Lung (tissue), 12 donors: Measurements from ENCODE around the gene NRIP1. TPM values are rescaled to one million over a fixed set of nuclear protein-coding genes. Genes with fewer than 3 reads are reported as not detected.

Experiments used
- ATAC-seq: fragments of 200-7000 bp; cut with Tn5 transposase; one replicate; pipeline ENCODE4 v1.9.1; 2020; ENCODE audit warnings: moderate number of reproducible peaks; ENCODE audit not compliant: insufficient read depth, low FRiP score
- DNase-seq, 3 donors: peaks; one replicate each; pipeline ENCODE4 v3.0.0-alpha.2; 2013 to 2017
- H3K27ac ChIP-seq, 2 donors: one replicate each; pipeline ENCODE4 v1.5.1; 2013; ENCODE audit warnings: mild to moderate bottlenecking in 2 of 2, moderate library complexity in 2 of 2, control low read depth in 1 of 2, inconsistent platforms in 1 of 2, low read depth in 1 of 2, low read length in 1 of 2
- H3K27me3 ChIP-seq, 3 donors: one replicate each; pipeline ENCODE4 v1.5.1; 2013; ENCODE audit warnings: low read length in 2 of 3; ENCODE audit not compliant: control insufficient read depth in 3 of 3, insufficient read depth in 3 of 3
- H3K36me3 ChIP-seq, 4 donors: one replicate each; pipeline ENCODE4 v1.5.1; 2013; ENCODE audit warnings: low read length in 4 of 4, mild to moderate bottlenecking in 1 of 4, moderate library complexity in 1 of 4; ENCODE audit not compliant: control insufficient read depth in 4 of 4, insufficient read depth in 4 of 4
- H3K4me1 ChIP-seq, 5 donors: one replicate each; pipeline ENCODE4 v1.5.1; 2013; ENCODE audit warnings: low read length in 5 of 5, mild to moderate bottlenecking in 2 of 5, moderate library complexity in 1 of 5; ENCODE audit not compliant: control insufficient read depth in 5 of 5, insufficient read depth in 5 of 5
- H3K4me3 ChIP-seq: one replicate; pipeline ENCODE4 v1.5.1; 2013; ENCODE audit warnings: mild to moderate bottlenecking, control low read depth, moderate library complexity
- H3K9ac ChIP-seq, 2 donors: one replicate each; pipeline ENCODE4 v1.5.1; 2013; ENCODE audit warnings: low read length in 2 of 2, control low read depth in 1 of 2; ENCODE audit not compliant: insufficient read depth in 1 of 2
- H3K9me3 ChIP-seq, 4 donors: one replicate each; pipeline ENCODE4 v1.5.1; 2013; ENCODE audit warnings: low read length in 3 of 4, mild to moderate bottlenecking in 1 of 4, moderate library complexity in 1 of 4; ENCODE audit not compliant: control insufficient read depth in 4 of 4, insufficient read depth in 3 of 4
- WGBS, 2 donors: extraction: QIAGEN DNeasy Blood & Tissue Kit; methylation state at CpG; one replicate each; pipeline ENCODE4 v1.1.7; 2013; 5-methylcytosine and 5-hydroxymethylcytosine counted together
- polyA plus RNA-seq, 2 donors: library from polyadenylated mRNA; stranded (reverse); fragments of 200-250 nt; gene quantifications; one replicate each; pipeline ENCODE4 v1.2.1, GENCODE V29; 2013
- total RNA-seq, 2 donors: library from RNA; depleted of rRNA in 1 of 2; stranded (reverse); fragments of >200 nt in 1 of 2; gene quantifications; one replicate each; pipeline ENCODE4 v1.2.1, GENCODE V29; 2014 to 2021
- TF ChIP-seq, protein P1 (sequence below): IDR thresholded peaks from 2 replicates; pipeline ENCODE4 v1.5.1; 2012; ENCODE audit warnings: mild to moderate bottlenecking; ENCODE audit errors: control extremely low read depth, extremely low read depth
- donor health status: control.
- donor health status: control.
- donor health status: Bipolar disorder and iron deficiency.
- donor health status: healthy.
- donor health status: DM: yes; HTN: yes; CAD: no.

Gene NRIP1
- total and polyA plus RNA-seq, 4 donors = 5.9 to 35.5 (median 18.3) TPM

- Histone ChIP-seq H3K9ac (no peak overlapping the region), H3K4me3 (no peak overlapping the region), H3K27ac (no peak overlapping the region), H3K9me3 (no peaks in the 10 kb centered on the region), H3K27me3 (no peaks in the 10 kb centered on the region), H3K4me1 (no peaks in the 10 kb centered on the region), H3K36me3 (no peaks in the 10 kb centered on the region)
- WGBS, 2 donors = 29 to 89% methylated on average over 2 of the region's 2 CpGs
- DNase-seq (peak in 1 of 3 donors; percentile 4), ATAC-seq (no peak)
- TF ChIP-seq, protein P1, sequence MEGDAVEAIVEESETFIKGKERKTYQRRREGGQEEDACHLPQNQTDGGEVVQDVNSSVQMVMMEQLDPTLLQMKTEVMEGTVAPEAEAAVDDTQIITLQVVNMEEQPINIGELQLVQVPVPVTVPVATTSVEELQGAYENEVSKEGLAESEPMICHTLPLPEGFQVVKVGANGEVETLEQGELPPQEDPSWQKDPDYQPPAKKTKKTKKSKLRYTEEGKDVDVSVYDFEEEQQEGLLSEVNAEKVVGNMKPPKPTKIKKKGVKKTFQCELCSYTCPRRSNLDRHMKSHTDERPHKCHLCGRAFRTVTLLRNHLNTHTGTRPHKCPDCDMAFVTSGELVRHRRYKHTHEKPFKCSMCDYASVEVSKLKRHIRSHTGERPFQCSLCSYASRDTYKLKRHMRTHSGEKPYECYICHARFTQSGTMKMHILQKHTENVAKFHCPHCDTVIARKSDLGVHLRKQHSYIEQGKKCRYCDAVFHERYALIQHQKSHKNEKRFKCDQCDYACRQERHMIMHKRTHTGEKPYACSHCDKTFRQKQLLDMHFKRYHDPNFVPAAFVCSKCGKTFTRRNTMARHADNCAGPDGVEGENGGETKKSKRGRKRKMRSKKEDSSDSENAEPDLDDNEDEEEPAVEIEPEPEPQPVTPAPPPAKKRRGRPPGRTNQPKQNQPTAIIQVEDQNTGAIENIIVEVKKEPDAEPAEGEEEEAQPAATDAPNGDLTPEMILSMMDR = no peak
Observed at GRCh38 chr21:15080526-15080925, 15.7 kb upstream of the NRIP1 start.

DNA sequence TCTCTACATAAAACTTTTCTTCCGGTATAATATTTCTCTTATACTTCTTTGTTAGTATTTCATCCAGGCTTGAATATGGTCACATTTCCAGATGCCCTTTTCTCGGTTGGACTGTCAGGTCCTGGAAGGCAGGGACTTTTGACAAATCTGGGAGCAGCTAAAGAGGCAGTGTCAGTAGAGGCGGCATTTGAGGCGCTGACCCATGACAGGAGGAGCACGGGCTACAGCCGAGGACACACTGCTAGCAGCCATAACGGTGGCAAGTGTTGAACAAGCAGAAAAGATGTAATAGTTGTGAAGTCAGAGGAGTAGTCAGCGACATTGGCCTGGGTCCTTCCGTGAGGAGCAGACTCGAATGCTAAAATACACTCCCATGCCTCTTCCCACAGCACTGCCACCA is 14.5 kb upstream of the NRIP1 start:
- TF ChIP-seq, protein P1 = no peak
- no peak for ATAC-seq
- no peaks in the 10 kb centered on the region for H3K4me1 ChIP-seq

DNA sequence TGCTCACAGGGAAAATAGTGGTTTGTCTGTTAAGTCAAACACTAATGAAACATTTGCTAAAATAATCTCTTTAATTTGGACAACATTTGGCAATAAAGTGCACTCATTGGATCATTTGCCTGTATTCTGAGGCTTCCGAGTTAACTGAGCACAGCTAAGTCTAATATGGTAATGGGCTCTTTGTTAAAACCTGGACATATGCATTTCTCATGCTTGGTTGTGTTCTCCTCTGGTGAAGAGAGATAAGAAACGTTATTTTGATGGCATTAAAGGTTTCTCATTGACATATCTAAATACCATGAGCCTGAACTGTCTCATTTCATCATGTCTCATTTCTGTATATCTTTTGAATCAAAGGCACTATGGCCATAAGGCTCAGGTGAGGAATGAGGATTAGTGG is 13.4 kb upstream of the NRIP1 start:
- Histone ChIP-seq H3K27me3 (no peaks in the 10 kb centered on the region), H3K4me3 (no peak overlapping the region), H3K27ac (no peak overlapping the region), H3K4me1 (no peaks in the 10 kb centered on the region), H3K9me3 (no peaks in the 10 kb centered on the region), H3K9ac (no peak overlapping the region), H3K36me3 (no peaks in the 10 kb centered on the region)
- DNase-seq (no peak), ATAC-seq (no peak)
- WGBS, 2 donors = 56 to 60% methylated on average over 2 of the region's 2 CpGs
- TF ChIP-seq, protein P1 = no peak

More for the DNA sequence above, 14.5 kb upstream of the NRIP1 start:
- H3K9me3 ChIP-seq = no peaks in the 10 kb centered on the region
- DNase-seq = no peak
- H3K9ac ChIP-seq = no peak overlapping the region
- no peaks in the 10 kb centered on the region for H3K36me3 ChIP-seq
- no peaks in the 10 kb centered on the region for H3K27me3 ChIP-seq
- no peak overlapping the region for H3K4me3 ChIP-seq
- 90 to 96% methylated on average over 10 of the region's 10 CpGs for WGBS, 2 donors
- H3K27ac ChIP-seq = no peak overlapping the region

DNA sequence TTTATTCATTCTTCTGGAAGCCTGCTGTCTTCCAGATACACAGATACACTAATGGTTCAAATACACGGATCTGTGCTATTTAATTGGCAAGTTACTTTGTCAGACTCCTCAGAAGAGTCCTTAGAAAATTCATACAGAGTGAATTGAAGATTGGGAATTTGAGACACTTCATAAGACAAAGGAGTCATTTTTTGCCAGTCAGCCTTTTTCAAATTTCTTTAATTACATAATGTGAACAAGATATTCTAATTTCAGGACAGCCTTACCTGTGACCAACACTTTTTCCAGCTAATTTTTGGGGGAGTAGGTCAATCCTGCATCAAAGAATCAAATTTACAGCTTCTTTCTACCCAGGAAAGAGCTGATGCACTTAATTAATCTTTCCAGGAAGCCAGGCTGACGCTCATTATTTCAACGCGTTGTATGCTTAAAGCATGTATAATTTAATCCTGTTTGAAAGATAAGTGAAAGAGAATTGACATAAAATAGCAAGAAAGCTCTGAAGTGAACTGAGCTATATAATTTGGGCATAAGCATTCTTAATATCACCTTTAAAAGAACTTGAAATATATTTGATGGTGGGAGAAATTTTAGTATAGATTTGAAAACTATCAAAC is 12.8 kb upstream of the NRIP1 start:
- Histone ChIP-seq H3K4me1 (no peaks in the 10 kb centered on the region), H3K9ac (no peak overlapping the region), H3K4me3 (no peak overlapping the region), H3K27ac (no peak overlapping the region), H3K27me3 (no peaks in the 10 kb centered on the region), H3K9me3 (no peaks in the 10 kb centered on the region), H3K36me3 (no peaks in the 10 kb centered on the region)
- ATAC-seq (no peak), DNase-seq (no peak)
- TF ChIP-seq, protein P1 = no peak
- 55 to 57% methylated on average over 4 of the region's 4 CpGs for WGBS, 2 donors
